SIG-M5 treated with dmso at 0.1 percent for 504 hours (cell line): ENCODE measurements around the gene ARPC2.

Experiments used
- DNase-seq: peaks from one replicate; lab custom pipeline; 2025; ENCODE audit not compliant: unreplicated experiment; lab: John Stamatoyannopoulos, UW

The ARPC2 gene

DNA sequence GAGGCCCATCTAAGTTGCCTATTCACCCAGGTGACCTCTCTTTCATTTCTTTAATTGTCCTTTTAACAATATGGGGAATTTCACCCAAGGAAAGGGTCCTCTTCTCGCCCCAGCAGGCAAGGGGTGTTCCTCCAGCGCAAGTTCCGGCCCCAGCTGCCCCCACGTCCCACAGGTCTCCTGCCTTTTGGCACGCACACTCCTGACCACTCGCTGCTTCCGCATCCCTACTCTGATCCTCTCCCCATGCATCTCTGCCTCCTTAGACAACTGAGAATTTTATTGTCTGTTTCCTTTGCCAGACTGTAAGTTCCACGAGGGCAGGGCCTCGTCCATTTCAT is 684 bp upstream of the ARPC2 start:
- peak; percentile 34 for DNase-seq

DNA sequence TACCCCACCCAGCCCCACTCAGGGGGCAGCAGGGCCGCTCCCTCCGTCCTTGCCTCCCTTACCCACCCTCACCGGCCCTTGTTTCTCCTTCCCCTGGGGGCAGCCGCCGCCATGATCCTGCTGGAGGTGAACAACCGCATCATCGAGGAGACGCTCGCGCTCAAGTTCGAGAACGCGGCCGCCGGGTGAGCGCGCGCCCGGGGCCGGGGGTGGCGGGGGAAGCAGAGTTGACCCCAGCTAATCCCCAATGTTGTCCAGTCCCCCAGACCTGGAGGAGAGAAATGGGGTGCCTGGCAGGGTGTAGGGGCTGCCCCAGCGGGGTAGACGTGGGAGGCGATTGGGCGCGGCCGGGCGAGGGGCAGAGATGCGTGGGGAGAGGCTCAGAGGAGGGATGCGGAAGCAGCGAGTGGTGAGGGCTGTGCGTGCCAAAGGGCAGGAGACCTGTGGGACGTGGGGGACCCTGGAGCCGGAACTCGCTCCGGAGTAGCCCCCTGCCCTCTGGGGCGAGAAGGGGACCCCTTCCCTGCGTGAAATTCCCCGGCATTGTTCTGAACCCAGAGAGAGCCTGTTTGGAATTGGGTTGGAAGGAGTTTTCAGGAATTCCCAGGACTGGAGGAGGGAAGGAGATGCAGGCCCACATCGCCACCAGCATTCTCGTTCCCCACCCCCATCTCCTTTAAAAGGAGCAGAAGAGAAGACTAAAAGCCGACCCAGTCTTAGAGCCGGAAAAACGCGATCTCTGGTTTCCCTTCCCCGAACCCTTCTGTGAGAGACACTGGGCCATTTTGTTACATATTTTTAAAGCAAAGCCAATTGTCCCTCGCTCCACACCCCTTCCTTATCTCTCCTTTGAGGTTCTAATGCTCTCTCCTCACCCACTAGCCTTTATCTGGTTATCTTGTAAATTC is 625 bp downstream of the ARPC2 start:
- DNase-seq = peak; percentile 72

DNA sequence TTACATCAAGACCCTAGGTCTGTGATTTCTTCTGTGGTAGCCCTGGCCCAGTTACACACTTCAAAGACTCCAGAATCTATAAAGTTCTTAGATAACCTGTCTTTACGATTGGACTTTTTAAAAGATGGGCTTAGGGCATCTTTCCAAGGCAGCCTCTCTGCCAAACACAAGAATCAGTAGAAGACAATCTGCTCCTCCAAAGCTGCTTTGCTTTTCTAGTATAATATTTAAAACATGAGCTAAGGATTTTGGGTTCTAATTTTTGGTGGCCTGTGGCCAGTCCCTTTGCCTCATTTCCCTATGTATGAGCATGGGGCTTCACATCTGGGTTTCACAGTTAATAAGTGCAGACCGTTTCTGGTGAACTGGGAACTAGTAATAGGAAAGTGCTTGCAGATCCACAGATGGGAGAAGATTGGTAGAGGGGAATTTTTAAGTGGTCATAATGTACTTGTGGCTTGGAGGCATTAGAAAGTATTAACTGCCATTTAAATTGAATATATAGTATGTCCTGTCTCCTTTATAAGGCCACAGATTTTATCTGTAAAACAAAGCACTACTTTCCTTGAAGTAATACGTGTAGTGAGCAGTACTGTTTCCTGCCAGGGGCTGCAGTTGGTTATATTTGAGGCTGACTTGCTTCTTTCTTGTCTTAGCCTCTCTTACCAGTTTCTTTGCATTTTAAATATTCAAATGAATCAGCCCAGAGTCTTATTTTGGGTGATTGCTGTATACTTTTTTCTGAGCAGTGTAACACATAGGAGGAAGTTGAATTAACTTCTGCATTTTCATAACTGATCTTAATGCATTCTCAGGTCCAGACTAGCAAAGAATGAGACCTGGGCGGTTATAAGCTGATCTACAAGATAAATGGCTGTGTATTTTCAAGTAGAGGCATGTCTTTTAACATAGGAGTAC is 1.5 kb downstream of the ARPC2 start:
- peak; percentile 84 for DNase-seq

DNA sequence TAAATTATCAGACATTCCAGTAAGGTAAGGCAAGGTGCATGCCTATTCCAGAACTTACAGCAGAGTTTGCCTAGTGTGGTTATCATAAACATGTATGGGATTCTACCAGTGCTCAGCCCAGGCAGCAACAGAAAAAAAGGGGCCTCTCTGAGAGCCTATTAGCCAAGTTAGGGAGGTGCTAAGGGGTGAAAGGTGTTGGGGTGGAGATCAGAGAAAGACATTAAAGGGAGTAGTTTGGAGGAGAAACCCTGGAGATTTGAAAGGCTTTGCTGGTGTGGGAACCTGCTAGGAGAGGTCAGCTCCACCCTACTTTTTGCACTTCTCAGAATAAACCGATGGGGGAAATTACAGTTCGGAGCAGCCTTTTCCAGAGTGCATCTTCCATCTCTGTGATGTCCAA is 2.9 kb downstream of the ARPC2 start:
- peak; percentile 30 for DNase-seq

DNA sequence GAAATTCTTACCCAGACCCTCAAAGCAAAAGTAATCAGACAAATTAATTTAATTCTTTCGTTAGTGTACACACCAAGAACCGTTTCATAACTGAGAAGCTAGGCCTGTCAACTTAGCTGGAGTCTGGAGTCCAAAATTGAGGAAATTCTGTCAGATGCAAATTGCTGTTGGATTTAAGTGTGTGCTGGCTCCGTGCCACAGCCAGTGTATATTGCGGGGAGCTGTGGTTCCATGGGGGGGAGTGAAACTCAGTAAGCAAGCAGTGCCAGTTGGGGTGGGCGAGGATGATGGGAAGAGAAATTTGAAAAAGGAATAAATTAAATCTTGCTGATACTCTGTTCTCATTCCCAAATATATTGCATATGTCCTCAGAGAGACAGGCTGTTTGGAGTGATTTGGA is 4.0 kb downstream of the ARPC2 start:
- peak; percentile 25 for DNase-seq

DNA sequence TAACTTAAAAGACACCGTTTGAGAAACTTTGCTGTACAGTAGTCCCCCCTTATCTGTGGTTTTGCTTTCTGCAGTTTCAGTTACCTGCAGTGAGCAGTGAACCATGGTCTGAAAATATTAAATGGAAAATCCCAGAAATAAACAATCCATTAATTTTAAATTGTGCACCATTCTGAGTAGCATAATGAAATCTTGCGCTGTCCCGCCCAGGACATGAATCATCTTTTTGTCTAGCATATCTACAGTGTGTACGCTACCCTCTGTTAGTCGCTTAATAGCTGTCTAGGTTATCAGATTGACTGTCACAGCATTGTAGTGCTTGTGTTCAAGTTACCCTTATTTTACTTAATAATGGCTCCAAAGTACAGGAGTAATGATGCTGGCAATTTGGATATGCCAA is 6.1 kb downstream of the ARPC2 start:
- no peak for DNase-seq

DNA sequence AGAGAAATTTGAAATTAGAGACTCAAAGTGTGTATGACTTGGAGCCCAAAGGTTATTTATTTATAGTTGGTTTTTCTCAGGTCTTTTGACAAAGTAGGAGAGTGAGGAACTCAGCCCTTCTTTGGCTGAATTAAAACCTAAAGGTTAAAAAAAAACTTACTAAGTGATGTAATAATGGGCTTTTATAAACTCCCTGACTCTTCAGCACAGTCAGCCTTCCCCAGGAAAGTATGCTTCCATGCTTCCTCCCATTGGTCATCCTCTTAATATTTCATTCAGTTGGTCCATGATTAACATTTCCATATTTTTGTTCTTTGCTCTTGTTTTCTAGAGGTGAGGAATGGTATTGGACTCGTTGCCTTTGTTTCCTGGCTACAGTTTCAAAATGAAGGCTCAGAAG is 7.2 kb downstream of the ARPC2 start:
- DNase-seq = no peak

DNA sequence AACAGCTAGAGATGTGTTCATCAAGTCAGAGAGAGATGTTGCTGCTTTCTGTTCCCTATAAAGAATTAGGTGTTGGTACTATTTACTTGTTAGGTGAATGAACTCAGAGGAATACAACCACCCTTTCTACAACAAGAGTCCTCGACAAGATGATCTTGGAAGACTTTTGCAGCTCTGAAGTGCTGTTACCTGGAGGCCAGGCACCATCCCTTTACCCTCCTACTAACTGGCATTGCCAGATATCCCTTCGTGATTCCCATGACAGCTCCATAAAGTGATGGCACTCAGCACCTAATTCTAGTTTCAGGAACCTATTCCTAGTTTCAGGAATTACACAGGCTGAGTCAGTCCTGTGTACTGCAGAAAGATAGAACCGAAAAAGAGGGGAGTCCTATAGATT is 9.9 kb downstream of the ARPC2 start:
- DNase-seq = no peak

DNA sequence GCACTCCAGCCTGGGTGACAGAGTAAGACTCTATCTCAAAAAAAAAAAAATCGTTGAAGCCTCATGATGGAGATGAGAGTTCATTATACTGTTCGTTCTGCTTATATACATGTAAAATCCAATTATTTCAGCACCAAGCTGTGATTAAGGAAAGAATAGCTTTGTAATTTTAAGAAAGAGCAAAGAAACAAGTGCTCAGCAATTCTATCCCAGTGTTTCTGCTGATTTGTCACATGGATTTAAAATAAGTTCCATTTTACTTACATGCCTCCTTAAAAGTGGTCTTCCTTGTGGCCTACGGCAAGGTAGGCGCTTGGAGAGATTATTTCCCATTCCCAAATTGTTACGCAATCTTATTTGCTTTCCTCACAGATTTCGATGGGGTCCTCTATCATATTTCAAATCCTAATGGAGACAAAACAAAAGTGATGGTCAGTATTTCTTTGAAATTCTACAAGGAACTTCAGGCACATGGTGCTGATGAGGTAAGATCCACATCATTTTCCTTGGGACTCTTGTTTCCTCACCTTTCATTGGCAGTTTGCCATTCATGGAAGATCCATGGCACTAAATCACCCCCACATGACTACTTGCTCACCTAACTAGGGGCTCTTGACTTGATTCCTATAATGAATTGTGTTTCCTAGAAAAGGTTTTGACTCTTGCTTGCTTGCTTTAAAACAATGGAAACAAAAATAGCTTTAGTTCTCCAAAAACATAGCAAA is 11.5 kb downstream of the ARPC2 start:
- peak; percentile 83 for DNase-seq

DNA sequence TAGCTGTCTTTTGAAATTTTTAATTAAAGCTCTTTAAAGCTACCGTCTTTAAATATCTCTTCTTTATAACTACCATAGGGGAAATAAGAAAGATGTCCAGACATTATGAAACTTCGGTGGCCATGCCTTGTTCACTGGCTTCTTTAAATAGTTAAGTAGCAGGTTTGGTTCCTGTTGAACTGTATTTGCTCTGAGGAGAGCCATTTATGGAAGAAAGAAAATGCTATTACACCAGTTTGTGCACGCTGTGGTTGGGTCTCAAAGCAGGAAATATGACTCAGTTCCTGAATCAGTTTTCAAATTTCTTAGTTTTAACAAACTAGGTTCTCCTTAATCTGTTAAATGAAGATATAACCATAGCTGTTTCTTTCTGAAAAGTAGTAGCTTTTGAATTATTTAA is 12.2 kb downstream of the ARPC2 start:
- peak; percentile 96 for DNase-seq

DNA sequence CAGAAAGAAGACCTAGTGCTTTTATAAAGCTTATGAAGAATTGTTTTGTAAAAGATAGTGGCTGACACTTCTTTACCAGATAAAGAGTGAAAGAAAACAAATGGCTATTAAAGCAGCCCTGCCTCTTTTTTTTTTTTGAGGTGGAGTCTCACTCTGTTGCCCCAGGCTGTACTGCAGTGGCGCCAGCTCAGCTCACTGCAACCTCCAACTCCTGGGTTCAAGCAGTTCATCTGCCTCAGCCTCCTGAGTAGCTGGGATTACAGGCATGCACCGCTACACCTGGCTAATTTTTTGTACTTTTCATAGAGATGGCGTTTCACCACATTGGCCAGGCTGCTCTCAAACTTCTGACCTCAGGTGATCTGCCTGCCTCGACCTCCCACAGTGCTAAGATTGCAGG is 12.9 kb downstream of the ARPC2 start:
- DNase-seq = no peak

DNA sequence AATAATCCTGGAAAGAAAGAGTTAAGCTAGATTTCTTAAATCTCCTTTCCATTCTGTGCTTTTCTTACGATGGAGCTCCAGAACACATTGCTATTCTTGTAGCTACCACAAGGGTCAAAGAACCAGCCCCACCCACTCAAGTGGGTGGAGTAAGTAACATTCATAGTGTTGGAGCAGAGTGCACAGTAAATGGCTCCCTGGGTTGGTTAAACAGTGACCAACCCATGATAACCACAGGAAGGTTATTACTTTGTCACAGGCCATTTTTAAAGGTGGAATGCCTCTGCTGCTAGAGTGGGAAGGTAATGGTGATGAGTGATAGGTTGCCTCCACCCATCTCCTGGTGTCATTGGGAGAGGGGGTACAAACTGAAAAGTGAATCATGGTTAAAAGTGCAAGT is 13.9 kb downstream of the ARPC2 start:
- peak; percentile 65 for DNase-seq

DNA sequence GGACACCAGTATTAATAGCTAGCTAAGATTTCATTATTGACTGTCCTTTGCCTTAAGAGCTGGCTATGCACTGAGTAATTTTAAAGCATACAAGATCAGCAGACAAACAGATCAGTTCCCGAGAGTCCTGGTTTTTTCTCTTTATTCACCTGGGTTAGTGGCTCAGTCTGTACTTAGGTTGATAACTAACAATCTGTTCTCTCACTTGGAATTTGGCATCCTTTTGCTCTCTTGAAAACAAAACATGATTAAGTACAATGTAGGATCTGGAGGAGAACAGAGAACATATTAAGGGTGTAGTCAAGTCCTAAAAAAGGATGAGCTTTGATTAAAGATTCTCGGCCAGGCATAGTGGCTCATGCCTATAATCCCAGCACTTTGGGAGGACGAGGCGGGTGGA is 16.6 kb downstream of the ARPC2 start:
- no peak for DNase-seq

DNA sequence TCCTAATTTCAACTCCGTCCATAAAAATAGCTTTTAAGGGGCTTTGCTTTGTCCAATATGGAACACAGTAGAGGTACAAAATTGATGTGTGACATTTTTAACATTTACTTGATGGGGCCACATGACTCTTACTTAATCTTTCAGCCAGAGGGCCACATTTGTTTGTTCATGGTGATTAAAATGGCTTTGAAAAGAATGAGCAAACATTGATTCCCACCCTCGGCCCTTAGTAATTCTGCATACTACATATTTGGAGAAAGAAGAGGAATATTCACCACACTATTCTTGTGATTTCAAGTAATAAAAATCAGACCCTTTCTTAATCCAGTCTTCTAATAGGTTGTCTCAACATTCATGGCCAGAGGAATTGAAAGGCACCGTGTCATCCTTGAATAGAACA is 17.5 kb downstream of the ARPC2 start:
- DNase-seq = no peak

DNA sequence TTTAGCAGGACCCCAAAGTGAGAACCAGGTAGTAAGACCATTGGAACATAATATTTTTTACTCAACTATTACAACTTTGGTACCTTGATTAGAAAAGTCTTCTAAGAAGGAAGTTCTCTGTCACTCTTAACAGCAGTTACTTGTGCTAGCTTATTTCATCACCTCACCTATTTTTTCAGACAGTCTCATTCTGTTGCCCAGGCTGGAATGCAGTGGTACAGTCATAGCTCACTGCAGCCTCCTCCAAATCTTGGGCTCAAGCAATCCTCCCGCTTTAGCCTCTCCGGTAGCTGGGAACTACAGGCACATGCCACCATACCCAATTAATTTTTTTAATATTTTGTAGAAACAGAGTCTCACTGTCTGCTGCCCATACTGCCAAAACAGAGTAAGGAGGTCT is 18.0 kb downstream of the ARPC2 start:
- no peak for DNase-seq

DNA sequence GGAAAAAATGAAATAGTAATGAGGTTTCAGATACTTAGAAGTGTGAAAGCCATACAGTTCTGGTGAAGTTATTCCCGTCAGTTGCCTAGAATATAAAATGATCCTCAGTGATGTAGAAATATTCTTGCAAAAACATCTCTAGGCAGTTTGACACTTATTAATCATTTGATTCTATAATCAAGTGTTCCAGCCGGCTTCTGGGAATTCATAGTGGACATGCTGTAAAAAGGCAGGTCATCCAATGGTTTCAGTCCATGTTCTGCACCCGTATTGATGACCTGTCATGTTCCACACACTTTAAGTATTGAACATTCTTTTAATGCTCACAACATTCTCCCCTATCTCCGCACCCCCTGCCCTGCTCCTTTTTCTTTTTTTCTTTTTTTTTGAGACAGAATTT is 19.8 kb downstream of the ARPC2 start:
- DNase-seq = no peak

DNA sequence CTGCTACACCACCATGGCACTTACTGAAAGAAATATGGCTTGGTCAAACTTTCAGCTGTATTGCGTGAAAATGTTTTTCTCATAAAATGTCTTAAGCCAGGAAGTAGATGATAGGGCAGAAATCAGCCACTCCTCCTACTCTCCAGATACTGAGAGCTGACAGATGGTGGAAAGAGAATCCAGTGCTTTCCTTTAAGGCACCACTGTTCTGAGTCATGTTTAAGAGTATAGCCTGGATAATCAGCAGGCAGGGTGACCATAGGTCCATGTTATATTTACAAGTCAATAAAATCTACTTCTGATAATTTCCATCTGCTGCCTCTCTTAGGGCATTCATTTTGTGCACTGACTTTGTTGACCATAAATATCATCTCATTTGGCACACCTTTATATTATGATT is 21.9 kb downstream of the ARPC2 start:
- no peak for DNase-seq

DNA sequence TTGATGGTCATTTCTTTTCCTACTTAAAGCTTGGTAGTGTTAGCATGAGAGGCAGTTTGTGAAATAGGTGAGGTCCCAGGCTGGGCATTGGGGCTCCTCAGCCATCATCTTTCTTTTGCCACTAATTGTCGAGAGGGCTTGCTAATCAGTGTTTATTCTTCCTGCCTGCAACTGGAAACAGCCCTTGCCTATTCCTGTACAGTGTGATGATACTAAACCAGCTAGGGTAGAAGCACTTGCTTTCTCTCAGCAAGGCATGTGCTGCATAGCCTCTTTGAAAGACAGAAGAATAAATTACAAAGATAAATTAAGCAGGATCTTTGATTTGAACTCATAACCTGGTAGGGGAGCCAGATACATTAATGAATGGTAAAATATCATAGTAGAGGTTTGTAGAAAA is 27.2 kb downstream of the ARPC2 start:
- DNase-seq = no peak

DNA sequence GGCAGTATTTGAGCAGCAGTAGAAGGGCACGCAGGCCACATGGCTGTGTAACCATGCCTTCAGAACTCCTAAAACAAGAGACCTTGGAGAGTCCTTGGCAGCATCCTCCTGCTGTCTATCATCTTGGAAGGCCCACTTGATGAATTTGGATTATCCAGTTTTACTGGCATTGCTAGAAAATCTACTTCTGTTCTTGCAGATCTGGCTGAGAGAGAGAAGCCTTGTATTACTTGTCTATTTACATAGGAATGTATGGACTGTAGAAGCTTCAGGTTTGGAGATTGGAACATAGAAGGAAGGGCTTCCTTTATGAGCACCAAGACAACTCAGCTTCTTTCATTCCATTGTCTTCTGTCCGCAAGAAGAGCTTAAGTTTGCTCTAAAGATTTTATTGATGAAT is 27.7 kb downstream of the ARPC2 start:
- no peak for DNase-seq

DNA sequence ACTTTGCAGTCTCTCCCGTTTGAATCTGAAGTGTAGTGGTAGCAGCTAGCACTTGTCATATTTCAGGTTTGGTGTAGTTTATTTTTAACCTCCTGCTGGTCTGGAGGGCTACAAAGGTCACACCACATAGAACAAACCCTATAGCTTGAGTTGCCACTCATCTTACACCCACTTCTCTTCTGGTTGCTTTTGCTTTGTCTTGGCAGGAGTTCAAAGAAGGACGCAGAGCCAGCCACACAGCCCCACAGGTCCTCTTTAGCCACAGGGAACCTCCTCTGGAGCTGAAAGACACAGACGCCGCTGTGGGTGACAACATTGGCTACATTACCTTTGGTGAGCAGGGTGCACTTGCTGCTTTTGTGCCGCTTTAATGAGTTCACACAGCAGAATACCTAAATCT is 28.2 kb downstream of the ARPC2 start:
- no peak for DNase-seq

DNA sequence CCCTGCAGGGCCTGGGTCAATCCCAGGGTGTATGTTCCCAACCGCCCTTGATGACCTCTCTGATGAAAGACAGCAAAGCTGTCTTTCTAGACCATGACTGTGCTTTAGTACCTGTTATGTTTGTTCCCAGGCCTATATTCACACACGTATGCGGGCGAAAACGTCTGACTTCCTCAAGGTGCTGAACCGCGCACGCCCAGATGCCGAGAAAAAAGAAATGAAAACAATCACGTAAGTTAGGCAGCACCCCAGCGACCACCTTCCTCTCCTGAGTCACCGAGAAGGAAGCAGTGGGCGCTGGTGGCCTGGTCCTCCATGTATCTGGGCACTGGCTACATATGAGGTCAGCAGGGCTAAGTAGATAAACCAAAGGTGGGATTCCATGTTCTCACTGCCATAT is 32.7 kb downstream of the ARPC2 start:
- no peak for DNase-seq
